Measurements from ENCODE around the gene CFAP97D2. TPM values are rescaled to one million over a fixed set of nuclear protein-coding genes. Genes with fewer than 3 reads are reported as not detected.

The CFAP97D2 gene
- polyA plus RNA-seq, 1 donor from 2014 or later: not detected

DNA sequence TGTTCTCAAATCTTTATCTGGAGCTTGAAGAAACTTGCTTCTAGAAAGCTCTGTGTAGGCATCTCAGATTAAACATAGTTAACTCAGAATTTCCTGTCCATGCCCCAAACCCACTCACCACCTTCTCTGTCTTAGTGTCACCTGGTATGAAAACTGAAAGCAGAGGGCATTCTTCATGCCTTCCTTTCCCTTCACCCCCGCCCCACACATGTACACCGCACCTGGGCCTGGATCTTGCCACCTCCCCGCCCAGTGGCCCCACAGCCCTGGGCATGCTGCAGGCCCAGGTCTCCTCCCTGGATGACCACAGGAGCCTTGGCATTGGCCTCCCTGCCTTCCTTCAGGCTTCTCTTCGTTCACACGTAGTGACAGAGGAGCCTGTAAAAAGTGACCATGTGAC lies 15.8 kb downstream of the CFAP97D2 start:
- no peaks in the 10 kb centered on the region for H4K20me1 ChIP-seq (ENCODE audit: insufficient read depth)
- no peak overlapping the region for H3K4me2 ChIP-seq (ENCODE audit: low read length)
- no peak overlapping the region for H3K27ac ChIP-seq (ENCODE audit: low read length)
- H3K4me3 ChIP-seq (ENCODE audit: low read length): no peak overlapping the region
- H3K79me2 ChIP-seq (replicated peaks; ENCODE audit: insufficient read depth, low read length): no peaks in the 10 kb centered on the region
- no peak overlapping the region for H2AFZ ChIP-seq (ENCODE audit: low read depth, low read length)
- H3K27me3 ChIP-seq (ENCODE audit: insufficient read depth, low read depth, low read length): no peaks in the 10 kb centered on the region
- no peaks in the 10 kb centered on the region for H3K36me3 ChIP-seq (ENCODE audit: insufficient read depth, low read length)
- TF ChIP-seq RAD21 (conservative IDR thresholded peaks at IDR 0.05) (no peak), EP300 (conservative IDR thresholded peaks at IDR 0.05; ENCODE audit: poor library complexity, severe bottlenecking) (no peak), EZH2 (IDR thresholded peaks at IDR 0.05; ENCODE audit: borderline replicate concordance, insufficient read depth, low read length, poor library complexity, severe bottlenecking) (no peak), TAF1 (IDR thresholded peaks at IDR 0.05; ENCODE audit: low read depth) (no peak), MXI1 (conservative IDR thresholded peaks at IDR 0.05; ENCODE audit: poor library complexity, severe bottlenecking) (no peak), POLR2AphosphoS5 (IDR thresholded peaks at IDR 0.05) (no peak), SMC3 (conservative IDR thresholded peaks at IDR 0.05; ENCODE audit: poor library complexity) (no peak)
- TF ChIP-seq, protein P1, sequence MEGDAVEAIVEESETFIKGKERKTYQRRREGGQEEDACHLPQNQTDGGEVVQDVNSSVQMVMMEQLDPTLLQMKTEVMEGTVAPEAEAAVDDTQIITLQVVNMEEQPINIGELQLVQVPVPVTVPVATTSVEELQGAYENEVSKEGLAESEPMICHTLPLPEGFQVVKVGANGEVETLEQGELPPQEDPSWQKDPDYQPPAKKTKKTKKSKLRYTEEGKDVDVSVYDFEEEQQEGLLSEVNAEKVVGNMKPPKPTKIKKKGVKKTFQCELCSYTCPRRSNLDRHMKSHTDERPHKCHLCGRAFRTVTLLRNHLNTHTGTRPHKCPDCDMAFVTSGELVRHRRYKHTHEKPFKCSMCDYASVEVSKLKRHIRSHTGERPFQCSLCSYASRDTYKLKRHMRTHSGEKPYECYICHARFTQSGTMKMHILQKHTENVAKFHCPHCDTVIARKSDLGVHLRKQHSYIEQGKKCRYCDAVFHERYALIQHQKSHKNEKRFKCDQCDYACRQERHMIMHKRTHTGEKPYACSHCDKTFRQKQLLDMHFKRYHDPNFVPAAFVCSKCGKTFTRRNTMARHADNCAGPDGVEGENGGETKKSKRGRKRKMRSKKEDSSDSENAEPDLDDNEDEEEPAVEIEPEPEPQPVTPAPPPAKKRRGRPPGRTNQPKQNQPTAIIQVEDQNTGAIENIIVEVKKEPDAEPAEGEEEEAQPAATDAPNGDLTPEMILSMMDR (IDR thresholded peaks at IDR 0.05; ENCODE audit: poor library complexity, severe bottlenecking): no peak
- TF ChIP-seq, protein P2, sequence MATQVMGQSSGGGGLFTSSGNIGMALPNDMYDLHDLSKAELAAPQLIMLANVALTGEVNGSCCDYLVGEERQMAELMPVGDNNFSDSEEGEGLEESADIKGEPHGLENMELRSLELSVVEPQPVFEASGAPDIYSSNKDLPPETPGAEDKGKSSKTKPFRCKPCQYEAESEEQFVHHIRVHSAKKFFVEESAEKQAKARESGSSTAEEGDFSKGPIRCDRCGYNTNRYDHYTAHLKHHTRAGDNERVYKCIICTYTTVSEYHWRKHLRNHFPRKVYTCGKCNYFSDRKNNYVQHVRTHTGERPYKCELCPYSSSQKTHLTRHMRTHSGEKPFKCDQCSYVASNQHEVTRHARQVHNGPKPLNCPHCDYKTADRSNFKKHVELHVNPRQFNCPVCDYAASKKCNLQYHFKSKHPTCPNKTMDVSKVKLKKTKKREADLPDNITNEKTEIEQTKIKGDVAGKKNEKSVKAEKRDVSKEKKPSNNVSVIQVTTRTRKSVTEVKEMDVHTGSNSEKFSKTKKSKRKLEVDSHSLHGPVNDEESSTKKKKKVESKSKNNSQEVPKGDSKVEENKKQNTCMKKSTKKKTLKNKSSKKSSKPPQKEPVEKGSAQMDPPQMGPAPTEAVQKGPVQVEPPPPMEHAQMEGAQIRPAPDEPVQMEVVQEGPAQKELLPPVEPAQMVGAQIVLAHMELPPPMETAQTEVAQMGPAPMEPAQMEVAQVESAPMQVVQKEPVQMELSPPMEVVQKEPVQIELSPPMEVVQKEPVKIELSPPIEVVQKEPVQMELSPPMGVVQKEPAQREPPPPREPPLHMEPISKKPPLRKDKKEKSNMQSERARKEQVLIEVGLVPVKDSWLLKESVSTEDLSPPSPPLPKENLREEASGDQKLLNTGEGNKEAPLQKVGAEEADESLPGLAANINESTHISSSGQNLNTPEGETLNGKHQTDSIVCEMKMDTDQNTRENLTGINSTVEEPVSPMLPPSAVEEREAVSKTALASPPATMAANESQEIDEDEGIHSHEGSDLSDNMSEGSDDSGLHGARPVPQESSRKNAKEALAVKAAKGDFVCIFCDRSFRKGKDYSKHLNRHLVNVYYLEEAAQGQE (IDR thresholded peaks at IDR 0.05; ENCODE audit: borderline replicate concordance): no peak
- no peak overlapping the region for H3K9ac ChIP-seq (ENCODE audit: low read length)
- no peaks in the 10 kb centered on the region for H3K9me3 ChIP-seq (ENCODE audit: low read length)
- H3K9me2 ChIP-seq (ENCODE audit: insufficient read depth, low read length): no peaks in the 10 kb centered on the region
- H3F3A ChIP-seq (ENCODE audit: insufficient read depth, low read length, poor library complexity, severe bottlenecking): no peaks in the 10 kb centered on the region

DNA sequence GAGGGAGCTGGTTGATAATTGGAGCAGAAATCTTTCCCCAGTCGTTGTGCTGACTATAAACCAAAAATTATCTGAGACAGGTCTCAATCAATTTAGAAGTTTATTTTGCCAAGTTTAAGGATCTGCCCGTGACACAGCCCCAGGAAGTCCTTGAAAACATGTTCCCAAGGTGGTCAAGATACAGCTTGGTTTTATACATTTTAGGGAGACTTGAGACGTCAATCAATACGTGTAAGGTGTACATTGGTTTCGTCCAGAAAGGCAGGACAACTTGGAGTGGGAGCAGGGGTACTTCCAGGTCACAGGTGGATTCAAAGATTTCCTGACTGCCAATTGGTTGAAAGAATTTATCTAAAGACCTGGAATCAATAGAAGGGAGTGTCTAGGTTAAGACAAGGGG lies 17.6 kb downstream of the CFAP97D2 start:
- no peak for TF ChIP-seq RAD21 (conservative IDR thresholded peaks at IDR 0.05)
- no peak for TF ChIP-seq POLR2AphosphoS5 (IDR thresholded peaks at IDR 0.05)
- TF ChIP-seq, protein P1 (IDR thresholded peaks at IDR 0.05; ENCODE audit: poor library complexity, severe bottlenecking): no peak
- no peak for TF ChIP-seq EZH2 (IDR thresholded peaks at IDR 0.05; ENCODE audit: borderline replicate concordance, insufficient read depth, low read length, poor library complexity, severe bottlenecking)
- TF ChIP-seq MXI1 (conservative IDR thresholded peaks at IDR 0.05; ENCODE audit: poor library complexity, severe bottlenecking): no peak
- TF ChIP-seq TAF1 (IDR thresholded peaks at IDR 0.05; ENCODE audit: low read depth): no peak
- TF ChIP-seq, protein P2 (IDR thresholded peaks at IDR 0.05; ENCODE audit: borderline replicate concordance): no peak
- TF ChIP-seq SMC3 (conservative IDR thresholded peaks at IDR 0.05; ENCODE audit: poor library complexity): no peak
- no peak for TF ChIP-seq EP300 (conservative IDR thresholded peaks at IDR 0.05; ENCODE audit: poor library complexity, severe bottlenecking)
- Histone ChIP-seq H3K4me2 (ENCODE audit: low read length) (no peak overlapping the region), H3K4me3 (ENCODE audit: low read length) (no peak overlapping the region), H3K36me3 (ENCODE audit: insufficient read depth, low read length) (no peaks in the 10 kb centered on the region), H3F3A (ENCODE audit: insufficient read depth, low read length, poor library complexity, severe bottlenecking) (no peaks in the 10 kb centered on the region), H3K9me2 (ENCODE audit: insufficient read depth, low read length) (no peaks in the 10 kb centered on the region), H3K9me3 (ENCODE audit: low read length) (no peaks in the 10 kb centered on the region), H3K27me3 (ENCODE audit: insufficient read depth, low read depth, low read length) (no peaks in the 10 kb centered on the region), H4K20me1 (ENCODE audit: insufficient read depth) (no peaks in the 10 kb centered on the region), H3K79me2 (replicated peaks; ENCODE audit: insufficient read depth, low read length) (no peaks in the 10 kb centered on the region), H2AFZ (ENCODE audit: low read depth, low read length) (no peak overlapping the region), H3K9ac (ENCODE audit: low read length) (no peak overlapping the region), H3K27ac (ENCODE audit: low read length) (no peak overlapping the region)

Data from neural cell (in vitro differentiated cells).